ENCODE results near the gene ALG2.

Gene ALG2

GRCh38 chr9:99173570-99174504, 47.9 kb downstream of the ALG2 start:
- peak in 1 of 56 donors; percentile 19 for DNase-seq

GRCh38 chr9:99172124-99173091, 49.3 kb downstream of the ALG2 start:
- no peak for DNase-seq

GRCh38 chr9:99171225-99172123, 50.3 kb downstream of the ALG2 start:
- no peak for DNase-seq

- DNase-seq: no peak
Measured at GRCh38 chr9:99169982-99170761, 51.6 kb downstream of the ALG2 start.

- DNase-seq: no peak
Measured at GRCh38 chr9:99169086-99169485, 52.7 kb downstream of the ALG2 start.

DNA sequence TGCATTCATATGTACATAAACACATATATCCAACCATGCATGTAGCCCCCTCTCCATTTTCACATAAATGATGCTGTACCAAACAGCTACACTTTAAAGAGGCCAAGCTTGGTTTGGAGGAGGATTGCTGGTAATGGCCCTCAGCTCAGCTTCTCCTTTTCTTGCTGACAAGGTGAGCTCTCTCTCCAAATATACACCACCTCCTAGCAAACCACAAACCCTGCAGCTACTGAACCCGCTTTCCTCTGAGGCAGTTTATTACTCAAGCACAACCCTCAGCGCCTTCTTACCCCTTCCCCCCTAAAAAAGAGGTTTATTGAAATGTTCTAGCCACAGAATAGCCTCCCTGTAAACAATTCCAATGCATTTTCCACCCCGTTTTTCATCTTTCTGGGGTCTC, 54.0 kb downstream of the ALG2 start:
- DNase-seq: no peak

GRCh38 chr9:99167119-99167518, 54.6 kb downstream of the ALG2 start:
- no peak for DNase-seq
